HEK293 (cell line): ENCODE results near the gene RWDD4.

Experiments
- ZBTB49 ChIP-seq: fragments of 450-650 bp; formaldehyde crosslinking; IDR thresholded peaks from 2 replicates; pipeline ENCODE4 v1.5.1; 2016; ENCODE audit warnings: missing biosample characterization, missing genetic modification characterization, low read depth
- ZNF600 ChIP-seq: fragments of 450-650 bp; formaldehyde crosslinking; IDR thresholded peaks from 2 replicates; pipeline ENCODE4 v1.5.1; 2016; ENCODE audit warnings: missing biosample characterization, missing genetic modification characterization

GRCh38 chr4:183611210-183611830 lies 47.7 kb downstream of the RWDD4 start:
- TF ChIP-seq ZBTB49 (tag by site-specific recombination) (no peak), ZNF600 (tag by site-specific recombination) (no peak)
